Upper lobe of left lung (tissue), 6 donors: ENCODE results near the gene SIM2. TPM values are rescaled to one million over a fixed set of nuclear protein-coding genes. Genes with fewer than 3 reads are reported as not detected.

Source experiments
- ATAC-seq, 2 donors: fragments of 200-7000 bp; cut with Tn5 transposase; one replicate each; pipeline ENCODE4 v1.9.1; 2022; ENCODE audit warnings: mild to moderate bottlenecking in 2 of 2, moderate library complexity in 2 of 2; ENCODE audit not compliant: low FRiP score in 2 of 2
- DNase-seq, 2 donors: peaks; one replicate each; pipeline ENCODE4 v3.0.0-alpha.2; 2019 to 2020
- H3K27ac ChIP-seq, 4 donors: fragments of 200-600 bp; sonication (generic); one replicate each; pipeline ENCODE4 v1.5.1; 2016 to 2019
- H3K27me3 ChIP-seq, 4 donors: fragments of 200-600 bp; sonication (generic); one replicate each; pipeline ENCODE4 v1.5.1; 2017 to 2019
- H3K36me3 ChIP-seq, 4 donors: fragments of 200-600 bp; sonication (generic); one replicate each; pipeline ENCODE4 v1.5.1; 2016 to 2019
- H3K4me1 ChIP-seq, 4 donors: fragments of 200-600 bp; sonication (generic); one replicate each; pipeline ENCODE4 v1.5.1; 2018 to 2019
- H3K4me3 ChIP-seq, 4 donors: fragments of 200-600 bp; sonication (generic); one replicate each; pipeline ENCODE4 v1.5.1; 2017 to 2019; ENCODE audit warnings: mild to moderate bottlenecking in 2 of 4, moderate library complexity in 1 of 4
- H3K9me3 ChIP-seq, 4 donors: fragments of 200-600 bp; sonication (generic); one replicate each; pipeline ENCODE4 v1.5.1; 2018 to 2019
- CTCF ChIP-seq, 6 experiments: fragments of 450-650 bp in 4 of 6; fragments of 200-600 bp in 2 of 6; sonication (generic) in 2 of 6; IDR thresholded peaks; one replicate each; pipeline ENCODE4 v1.5.1; 2016 to 2019; ENCODE audit warnings: antibody characterized with exemption in 6 of 6
- EP300 ChIP-seq, 4 donors: sonication (generic); formaldehyde crosslinking; IDR thresholded peaks; one replicate each; pipeline ENCODE4 v1.5.1; 2017; ENCODE audit warnings: antibody characterized with exemption in 4 of 4, control low read depth in 2 of 4
- POLR2A ChIP-seq, 4 donors: fragments of 450-650 bp; IDR thresholded peaks; one replicate each; pipeline ENCODE4 v1.5.1; 2016 to 2017; ENCODE audit warnings: antibody characterized with exemption in 4 of 4, mild to moderate bottlenecking in 2 of 4
- POLR2AphosphoS5 ChIP-seq, 2 donors: sonication (generic); formaldehyde crosslinking; IDR thresholded peaks; one replicate each; pipeline ENCODE4 v1.5.1; 2017; ENCODE audit warnings: antibody characterized with exemption in 2 of 2
- WGBS, 2 donors: methylation state at CpG; one replicate each; pipeline ENCODE4 v1.1.5; 2017 to 2018; 5-methylcytosine and 5-hydroxymethylcytosine counted together
- total RNA-seq, 6 donors: library from RNA; depleted of rRNA in 4 of 6; stranded (reverse); fragments of >200 nt in 4 of 6; gene quantifications; one replicate each; pipeline versions ENCODE4 v1.1.0 to v1.2.1, GENCODE V29; 2016 to 2021
- donor health status: DM: no; HTN: no; CAD: no; lungs with moderate emphysema.
- donor health status: DM: no; HTN: yes; CAD: no; lungs with severe emphysema.

The SIM2 gene
- total RNA-seq, 6 donors from 2014 or later, result 0.10 to 1.6 (median 0.50) TPM; not detected in 2

GRCh38 chr21:36751383-36751782 lies 52.5 kb downstream of the SIM2 start:
- 56 to 63% methylated on average over 8 to 10 of the region's 10 CpGs for WGBS, 2 donors
- Histone ChIP-seq H3K9me3 (no peaks in the 10 kb centered on the region), H3K27me3 (peaks cover 0 to 6% (median 0%) of the 10 kb centered on the region in 4 donors), H3K27ac (no peak overlapping the region), H3K36me3 (peaks cover 0 to 10% (median 5%) of the 10 kb centered on the region in 4 donors), H3K4me1 (peaks cover 10 to 12% (median 11%) of the 10 kb centered on the region in 4 donors), H3K4me3 (no peak overlapping the region)
- no peak for DNase-seq
- TF ChIP-seq CTCF (IDR thresholded peaks at IDR 0.05) (no peak), POLR2A (IDR thresholded peaks at IDR 0.05) (no peak), POLR2AphosphoS5 (IDR thresholded peaks at IDR 0.05) (no peak), EP300 (IDR thresholded peaks at IDR 0.05) (no peak)
- no peak for ATAC-seq

- Histone ChIP-seq H3K4me1 (no peaks in the 10 kb centered on the region), H3K27me3 (no peaks in the 10 kb centered on the region), H3K27ac (no peak overlapping the region), H3K9me3 (no peaks in the 10 kb centered on the region), H3K4me3 (no peak overlapping the region), H3K36me3 (peaks cover 0 to 13% (median 5%) of the 10 kb centered on the region in 4 donors)
- no peak for DNase-seq
- 84 to 85% methylated on average over 3 of the region's 3 CpGs for WGBS, 2 donors
- ATAC-seq, result no peak
- TF ChIP-seq EP300 (IDR thresholded peaks at IDR 0.05), result no peak
- no peak for TF ChIP-seq CTCF (IDR thresholded peaks at IDR 0.05)
- TF ChIP-seq POLR2AphosphoS5 (IDR thresholded peaks at IDR 0.05), result no peak
- TF ChIP-seq POLR2A (IDR thresholded peaks at IDR 0.05), result no peak
Observed at GRCh38 chr21:36753556-36753955, 54.6 kb downstream of the SIM2 start.

GRCh38 chr21:36754241-36754898 lies 55.5 kb downstream of the SIM2 start:
- 92 to 93% methylated on average over 22 of the region's 22 CpGs for WGBS, 2 donors
- no peaks in the 10 kb centered on the region for H3K27me3 ChIP-seq
- no peak for TF ChIP-seq POLR2AphosphoS5 (IDR thresholded peaks at IDR 0.05)
- TF ChIP-seq EP300 (IDR thresholded peaks at IDR 0.05), result no peak
- no peak for TF ChIP-seq POLR2A (IDR thresholded peaks at IDR 0.05)
- no peak for TF ChIP-seq CTCF (IDR thresholded peaks at IDR 0.05)
- H3K4me3 ChIP-seq, result no peak overlapping the region
- H3K27ac ChIP-seq, result no peak overlapping the region
- ATAC-seq, result no peak
- DNase-seq, result no peak
- H3K4me1 ChIP-seq, result no peaks in the 10 kb centered on the region
- H3K9me3 ChIP-seq, result no peaks in the 10 kb centered on the region
- peaks cover 0 to 16% (median 7%) of the 10 kb centered on the region in 4 donors for H3K36me3 ChIP-seq

GRCh38 chr21:36756527-36756926 lies 57.6 kb downstream of the SIM2 start:
- peaks cover 0 to 19% (median 8%) of the 10 kb centered on the region in 4 donors for H3K36me3 ChIP-seq

More at GRCh38 chr21:36756527-36756926, 57.6 kb downstream of the SIM2 start:
- Histone ChIP-seq H3K4me3 (no peak overlapping the region), H3K27ac (no peak overlapping the region), H3K4me1 (no peaks in the 10 kb centered on the region), H3K27me3 (no peaks in the 10 kb centered on the region), H3K9me3 (no peaks in the 10 kb centered on the region)
- 80 to 88% methylated on average over 7 of the region's 7 CpGs for WGBS, 2 donors
- no peak for ATAC-seq
- DNase-seq, result no peak
- TF ChIP-seq EP300 (IDR thresholded peaks at IDR 0.05) (no peak), POLR2AphosphoS5 (IDR thresholded peaks at IDR 0.05) (no peak), CTCF (IDR thresholded peaks at IDR 0.05) (no peak), POLR2A (IDR thresholded peaks at IDR 0.05) (no peak)
